HG03097 (cell line): ENCODE data around the gene CD63.

ENCODE experiments used
- ATAC-seq: cut with Tn5 transposase; IDR thresholded peaks from one replicate; pipeline ENCODE4 v1.9.1; 2021; ENCODE audit not compliant: unreplicated experiment, low FRiP score

CD63 gene

DNA sequence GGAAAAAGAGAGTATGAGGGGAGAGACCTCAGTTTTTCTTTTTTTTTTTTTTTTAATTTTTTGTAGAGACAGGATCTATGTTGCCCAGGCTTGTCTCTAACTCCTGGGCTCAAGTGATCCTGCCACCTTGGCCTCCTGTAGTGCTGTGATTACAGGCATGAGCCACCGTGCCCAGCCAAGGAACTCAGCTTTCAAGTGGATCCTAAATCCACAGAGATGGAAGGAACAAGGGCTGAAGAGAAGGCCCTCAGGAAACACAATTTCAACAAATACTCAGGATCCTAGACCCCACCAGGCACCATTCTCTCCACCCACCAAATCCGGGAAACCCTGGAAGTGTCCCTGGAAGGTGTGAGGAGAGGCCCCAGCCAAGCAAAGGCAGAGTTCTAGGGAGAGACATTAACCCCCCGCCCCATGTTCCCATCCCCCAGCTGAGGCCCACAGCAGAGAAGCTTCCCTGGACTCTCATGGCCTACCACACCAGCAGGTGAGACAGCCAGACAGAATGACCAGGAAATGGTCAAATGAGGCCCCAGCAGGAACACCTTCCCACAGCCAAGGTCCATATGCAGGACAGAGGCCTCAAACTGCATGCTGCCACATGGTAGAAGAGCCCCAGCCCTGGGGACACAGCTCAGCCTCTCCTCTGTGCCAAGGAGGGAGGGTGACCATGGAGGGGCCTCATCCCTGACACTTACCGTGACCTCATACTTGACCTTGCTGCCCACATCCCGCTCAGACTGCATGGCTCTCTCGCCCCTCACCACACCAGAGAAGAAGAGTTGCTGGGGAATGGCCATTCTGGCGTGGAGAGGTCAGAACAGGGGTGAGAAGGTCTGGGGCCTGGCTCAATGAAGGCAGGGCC lies 35.3 kb downstream of the CD63 start:
- no peak for ATAC-seq

- no peak for ATAC-seq
These were observed 36.0 kb downstream of the CD63 start for GRCh38 chr12:55692631-55693322.

- ATAC-seq, result no peak
These were observed 39.8 kb downstream of the CD63 start for GRCh38 chr12:55688716-55689655.

DNA sequence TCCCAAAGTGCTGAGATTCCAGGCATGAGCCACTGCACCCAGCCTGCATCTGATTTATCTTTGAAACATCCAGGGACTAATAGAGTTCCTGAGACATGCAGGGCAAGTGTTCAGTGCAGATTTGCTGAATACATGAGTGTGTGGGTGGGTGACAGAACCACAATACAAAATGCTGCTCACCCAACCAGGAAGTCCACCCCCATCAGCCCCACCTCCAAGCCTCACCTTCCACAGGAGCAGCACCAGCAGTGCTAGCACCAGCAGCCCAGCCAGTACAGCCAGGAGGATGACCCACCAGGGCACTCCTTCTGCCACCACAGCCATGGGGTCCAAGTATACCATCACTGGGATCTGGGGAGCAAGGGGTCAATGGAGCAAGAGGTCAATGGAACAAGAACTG lies 41.1 kb downstream of the CD63 start:
- ATAC-seq, result no peak

DNA sequence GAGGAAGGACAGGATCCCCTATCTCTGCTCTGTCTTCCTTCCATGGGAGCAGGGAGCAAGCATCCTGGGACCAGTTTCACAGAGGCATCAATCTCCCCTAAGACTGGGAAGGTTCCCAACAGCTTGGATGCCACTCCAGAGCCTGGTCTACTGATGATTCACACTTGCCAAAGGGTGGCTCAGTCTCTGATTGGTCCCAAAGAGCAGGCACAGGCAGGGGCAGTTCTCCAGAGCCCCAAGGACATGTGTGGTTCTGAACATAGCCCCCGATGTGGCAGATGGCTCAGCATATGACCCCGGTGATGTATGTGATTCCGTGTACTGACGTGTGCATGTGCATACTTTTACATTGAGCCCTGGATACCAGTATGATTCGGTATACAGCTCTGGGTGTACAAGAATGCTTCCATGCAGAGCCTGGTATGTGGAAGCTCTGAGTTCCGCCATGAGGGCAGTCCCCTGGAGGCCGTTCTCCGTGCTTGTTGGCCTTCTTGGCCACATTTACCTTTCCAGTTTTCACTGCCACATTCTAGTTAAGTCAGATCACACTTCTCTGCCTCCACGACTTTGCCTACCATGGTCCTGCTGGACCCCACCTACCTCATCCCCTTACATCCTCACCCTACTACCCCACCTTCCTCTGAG lies 42.3 kb downstream of the CD63 start:
- no peak for ATAC-seq

GRCh38 chr12:55685671-55686070 lies 43.1 kb downstream of the CD63 start:
- ATAC-seq, result no peak

DNA sequence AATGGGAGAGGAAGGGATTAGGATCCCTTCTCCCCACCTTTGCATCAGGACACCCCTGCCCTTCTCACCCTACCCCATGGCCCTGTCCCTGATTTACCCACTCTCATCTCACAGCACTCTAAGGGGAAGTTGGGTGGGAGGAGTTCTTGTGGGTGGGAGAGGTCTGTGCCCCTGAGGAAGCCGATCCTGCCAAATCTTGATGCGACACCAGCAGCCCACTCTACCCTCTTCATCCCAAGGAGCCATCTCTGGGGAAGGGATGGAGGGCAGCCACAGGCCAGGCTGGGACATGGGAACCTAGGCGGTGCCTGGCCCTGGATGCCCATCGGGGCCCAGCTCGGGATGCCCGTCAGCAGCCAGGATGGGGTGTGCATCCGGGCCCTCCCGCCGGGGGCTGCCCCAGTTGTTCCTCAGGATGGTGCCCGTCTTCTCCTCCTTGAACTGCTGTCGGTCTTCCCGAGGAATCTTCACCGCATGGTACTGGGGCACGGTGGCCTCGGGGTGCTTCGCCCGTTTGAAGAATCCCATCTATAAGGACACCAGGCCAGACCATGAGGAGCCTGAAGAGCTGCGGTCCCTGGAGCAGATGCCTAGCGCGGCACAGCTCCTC lies 43.9 kb downstream of the CD63 start:
- ATAC-seq, result no peak

DNA sequence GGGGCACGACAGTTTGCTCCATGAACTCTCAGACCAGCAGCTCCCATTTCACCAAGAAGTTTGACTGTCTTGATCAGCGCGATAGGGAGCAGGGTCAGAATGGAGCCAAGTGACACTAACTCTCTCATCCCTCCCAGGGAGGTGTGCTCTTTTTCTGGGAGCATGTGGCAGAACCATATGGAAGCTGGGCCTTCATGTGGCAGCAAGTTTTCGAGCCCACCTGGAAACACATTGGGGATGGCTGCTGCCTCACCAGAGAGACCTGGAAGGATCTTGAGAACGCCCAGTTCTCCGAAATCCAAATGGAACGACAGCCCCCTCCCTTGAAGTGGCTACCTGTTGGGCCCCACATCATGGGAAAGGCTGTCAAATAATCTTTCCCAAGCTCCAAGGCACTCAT lies 45.1 kb downstream of the CD63 start:
- ATAC-seq, result no peak

- ATAC-seq, result no peak
These were observed 46.6 kb downstream of the CD63 start for GRCh38 chr12:55682087-55682796.

DNA sequence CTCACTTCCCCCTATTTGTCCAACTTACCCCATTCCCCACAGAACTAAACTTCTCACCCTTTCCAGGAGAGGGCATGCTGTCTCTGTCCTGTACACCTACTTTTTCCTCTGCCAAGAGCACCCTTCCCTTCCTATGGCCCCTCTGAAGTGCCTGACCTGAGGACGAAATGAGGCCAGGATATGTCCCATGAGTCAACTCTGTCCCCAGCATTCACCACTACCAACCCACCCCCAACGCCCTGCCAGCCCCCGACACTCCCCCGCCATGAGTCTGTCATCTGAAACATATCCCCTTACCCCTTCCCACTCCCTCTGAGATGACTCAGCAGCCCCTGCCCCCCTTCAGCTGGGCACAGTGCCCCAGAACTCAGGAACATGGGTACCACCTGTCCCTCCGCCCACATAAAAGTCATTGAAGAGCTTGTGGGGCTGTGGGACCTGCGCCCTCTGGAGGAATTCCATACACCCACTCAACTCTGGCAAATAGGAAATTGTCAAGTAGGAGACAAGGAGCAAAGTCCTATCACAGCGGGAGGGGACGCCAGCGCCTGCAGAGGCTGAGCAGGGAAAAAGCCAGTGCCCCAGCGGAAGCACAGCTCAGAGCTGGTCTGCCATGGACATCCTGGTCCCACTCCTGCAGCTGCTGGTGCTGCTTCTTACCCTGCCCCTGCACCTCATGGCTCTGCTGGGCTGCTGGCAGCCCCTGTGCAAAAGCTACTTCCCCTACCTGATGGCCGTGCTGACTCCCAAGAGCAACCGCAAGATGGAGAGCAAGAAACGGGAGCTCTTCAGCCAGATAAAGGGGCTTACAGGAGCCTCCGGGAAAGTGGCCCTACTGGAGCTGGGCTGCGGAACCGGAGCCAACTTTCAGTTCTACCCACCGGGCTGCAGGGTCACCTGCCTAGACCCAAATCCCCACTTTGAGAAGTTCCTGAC lies 47.4 kb downstream of the CD63 start:
- no peak for ATAC-seq

DNA sequence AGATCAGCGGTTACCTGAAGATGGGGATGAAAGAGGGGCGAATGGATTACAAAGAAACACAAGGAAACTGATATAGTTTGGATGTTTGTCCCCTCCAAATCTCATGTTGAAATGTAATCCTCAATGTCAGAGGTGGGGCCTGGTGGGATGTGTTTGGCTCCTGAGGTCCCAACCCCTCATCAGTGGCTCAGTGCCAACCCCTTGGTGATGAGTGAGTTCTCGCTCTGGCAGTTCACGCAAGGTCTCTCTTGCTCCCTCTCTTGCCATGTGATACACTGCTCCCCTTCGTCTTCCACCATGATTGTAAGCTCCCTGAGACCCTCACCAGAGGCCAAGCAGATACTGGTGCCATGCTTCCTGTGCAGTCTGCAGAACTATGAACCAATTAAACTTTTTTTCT lies 49.1 kb downstream of the CD63 start:
- ATAC-seq, result no peak

DNA sequence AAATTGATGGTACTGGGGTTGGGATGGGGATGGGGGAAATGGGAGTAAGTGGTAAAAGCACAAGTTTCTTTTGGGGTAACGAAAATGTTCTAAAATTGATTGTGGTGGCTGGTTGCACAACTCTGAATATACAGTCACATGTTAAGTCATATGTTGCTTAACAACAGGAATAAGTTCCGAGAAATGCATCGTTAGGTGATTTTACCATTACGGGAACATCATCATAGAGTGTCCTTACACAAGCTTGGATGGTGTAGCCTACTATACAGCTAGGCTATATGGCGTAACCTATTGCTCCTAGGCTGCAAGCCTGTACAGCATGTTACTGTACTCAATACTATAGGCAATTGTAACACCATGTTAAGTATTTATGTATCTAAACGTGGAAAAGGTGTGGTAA lies 52.1 kb downstream of the CD63 start:
- ATAC-seq, result no peak

DNA sequence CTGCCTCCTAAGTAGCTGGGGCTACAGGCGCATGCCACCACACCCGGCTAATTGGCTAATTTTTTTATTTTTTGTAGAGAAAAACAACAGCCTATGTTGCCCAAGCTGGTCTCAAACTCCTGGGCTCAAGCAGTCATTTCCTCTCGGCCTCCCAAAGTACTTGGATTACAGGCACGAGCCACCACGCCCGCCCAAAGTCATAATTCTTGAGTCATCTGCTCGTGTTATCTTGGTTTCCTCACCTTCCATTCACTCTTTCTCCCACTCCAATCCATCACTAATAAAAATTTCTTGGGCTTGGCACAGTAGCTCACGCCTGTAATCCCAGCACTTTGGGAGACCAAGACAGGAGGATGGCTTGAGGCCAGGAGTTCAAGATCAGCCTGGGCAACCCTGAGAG lies 53.1 kb downstream of the CD63 start:
- ATAC-seq, result no peak
